ENCODE data around the gene BSDC1. TPM values are rescaled to one million over a fixed set of nuclear protein-coding genes. Genes with fewer than 3 reads are reported as not detected.
A peak's percentile ranks its signal among the peaks of the same experiment; 100 is the strongest.

The BSDC1 gene
- total RNA-seq, 1 donor from 2014 or later: 62.8 TPM

DNA sequence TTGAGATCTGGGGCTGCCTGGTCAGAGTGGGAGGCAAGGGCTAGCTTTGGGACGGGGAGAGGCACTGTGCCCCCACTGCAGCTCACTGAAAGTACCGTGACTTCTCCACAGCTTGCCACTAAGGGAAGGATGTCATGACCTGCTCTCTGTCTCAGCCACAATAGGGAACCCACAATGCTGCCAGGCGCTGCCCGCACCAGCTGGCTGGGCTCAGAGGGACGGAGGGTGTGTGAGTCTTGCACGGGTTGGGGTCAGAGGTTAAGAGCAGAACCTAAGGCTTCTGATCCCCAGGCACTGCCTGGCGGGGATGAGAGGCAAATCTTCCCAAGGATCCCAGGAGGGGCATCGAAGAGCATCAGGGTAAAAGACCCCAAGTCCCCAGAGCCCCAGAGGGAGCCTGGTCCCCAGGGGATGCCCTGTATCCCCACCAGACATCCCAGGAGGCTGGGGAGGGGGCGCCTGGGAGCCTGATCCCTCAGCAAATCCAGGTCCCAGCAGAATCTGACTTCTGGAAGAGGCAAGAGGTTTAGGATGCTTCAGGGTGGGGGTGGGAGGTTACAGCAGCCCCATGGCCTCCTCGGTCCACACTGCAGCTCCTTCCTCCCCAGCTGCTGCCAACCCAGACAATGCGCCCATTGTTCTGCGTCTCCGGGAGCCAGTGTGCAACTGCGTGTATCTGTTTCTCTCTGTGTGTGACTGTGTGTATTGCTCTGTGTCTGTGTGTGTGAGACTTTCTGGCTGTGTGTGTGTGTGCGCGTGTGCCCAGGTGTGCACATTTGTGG is 56.2 kb downstream of the BSDC1 start:
- peak; percentile 73 for DNase-seq (ENCODE audit: low read depth)

DNA sequence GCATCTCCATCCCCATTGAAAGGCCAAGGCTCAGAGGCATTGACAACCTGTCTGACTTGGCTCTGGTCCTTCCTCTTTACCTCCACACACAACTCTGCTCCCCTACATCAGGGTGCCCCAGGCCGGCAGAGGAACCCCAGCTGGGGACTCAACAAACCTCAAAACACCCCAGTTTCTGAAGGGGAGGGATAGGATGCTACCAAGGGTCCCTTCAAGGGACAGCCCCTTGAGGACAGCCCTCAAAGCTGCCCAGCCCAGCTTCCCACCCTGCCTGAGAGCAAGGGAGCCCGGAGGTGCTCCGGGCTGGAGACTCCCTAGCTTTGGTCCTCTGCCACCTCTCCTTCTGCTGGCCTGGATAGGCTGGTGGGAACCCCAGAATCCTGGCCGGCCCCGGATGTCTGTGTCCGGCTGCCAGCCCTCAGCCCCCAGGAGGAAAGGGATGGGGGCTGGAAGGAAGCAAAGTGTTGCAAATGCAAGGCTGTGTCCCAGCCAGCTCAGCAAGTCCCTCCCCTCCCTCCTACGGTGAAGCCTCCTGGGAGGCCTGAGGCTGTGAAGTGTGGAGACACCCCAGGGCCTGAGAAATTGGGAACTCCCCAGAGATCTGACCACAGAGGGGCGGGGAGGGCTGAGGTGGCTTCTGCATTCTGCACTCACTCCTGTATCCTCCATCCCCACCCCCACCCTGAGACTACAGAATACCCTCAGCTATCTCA is 57.1 kb downstream of the BSDC1 start:
- peak; percentile 28 for DNase-seq (ENCODE audit: low read depth)

DNA sequence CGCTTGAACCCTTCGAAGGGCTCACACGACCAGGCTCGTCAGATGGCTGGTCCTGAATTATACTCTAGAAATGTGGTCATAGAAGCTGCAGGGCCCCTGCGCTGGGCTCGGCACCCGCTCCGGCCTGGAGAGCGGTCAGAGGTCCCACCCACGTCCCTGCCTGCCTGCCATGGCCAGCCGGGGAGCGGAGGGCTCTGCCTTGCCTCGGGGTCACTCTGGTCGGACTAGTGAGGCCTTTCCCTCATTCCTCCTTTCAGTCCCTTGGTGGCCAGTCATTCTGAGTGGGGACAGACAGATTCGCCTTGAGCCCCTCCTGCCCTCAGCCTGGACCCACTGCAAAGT is 57.7 kb downstream of the BSDC1 start:
- no peak for DNase-seq (ENCODE audit: low read depth)

DNA sequence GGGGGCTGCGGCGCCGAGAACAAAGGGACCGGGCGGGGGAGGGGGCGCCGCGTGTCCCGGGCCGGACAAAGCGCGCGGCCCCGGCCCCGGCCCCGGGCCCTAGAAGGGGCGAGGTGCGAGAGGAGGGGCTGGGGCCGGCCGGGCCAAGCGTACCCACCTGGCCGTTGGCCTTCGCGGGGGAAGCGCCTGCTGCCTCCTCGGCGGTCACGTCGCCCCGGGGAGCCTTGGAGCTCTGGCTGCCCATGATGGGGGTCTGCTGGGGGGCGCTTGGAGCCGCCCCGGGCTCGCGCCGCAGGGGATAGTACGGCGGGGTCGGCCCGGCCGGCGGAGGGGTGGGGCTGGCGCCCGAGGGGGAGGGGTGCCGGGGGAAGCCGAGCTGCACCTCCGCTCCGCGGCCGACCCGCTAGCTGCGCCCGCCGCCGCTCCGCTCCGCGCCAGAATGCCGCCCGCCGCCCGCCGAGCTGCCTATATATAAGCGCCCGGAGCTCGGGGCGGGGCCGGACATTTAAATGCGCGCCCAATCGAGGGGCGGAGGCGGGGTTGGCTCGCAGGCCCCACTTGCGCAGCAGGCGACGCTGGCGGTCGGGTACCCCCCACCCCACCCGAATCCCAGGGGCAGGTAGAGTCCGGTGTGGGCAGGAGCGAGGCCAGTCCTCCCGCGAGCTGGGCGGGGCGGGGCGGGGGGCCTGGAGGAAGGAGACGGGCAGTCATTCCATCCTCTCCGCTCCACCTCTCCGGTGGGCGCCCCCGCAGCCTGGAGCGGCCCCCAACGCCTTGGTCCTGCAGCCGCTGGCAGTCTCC is 58.3 kb downstream of the BSDC1 start, which contains the start of gene MARCKSL1:
MARCKSL1 (minus strand) TSS at position 444 of the 801 bp plus-strand sequence; CDS start at position 244, 200 bp downstream.
- peak; percentile 74 for DNase-seq (ENCODE audit: low read depth)

DNA sequence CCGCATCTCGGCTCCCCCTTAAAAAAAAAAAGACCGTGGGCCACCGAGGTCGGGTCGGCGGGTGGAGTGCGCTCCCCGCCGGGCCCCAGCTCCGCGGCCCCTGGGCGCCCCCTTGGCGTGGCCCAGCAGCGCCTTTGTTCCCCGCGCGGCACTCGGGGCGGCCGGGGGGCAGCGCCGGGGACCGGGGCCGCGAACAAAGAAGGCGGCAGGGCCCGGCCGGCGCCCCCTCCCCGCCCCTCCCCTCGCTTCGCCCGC is 58.8 kb downstream of the BSDC1 start:
- no peak for DNase-seq (ENCODE audit: low read depth)

DNA sequence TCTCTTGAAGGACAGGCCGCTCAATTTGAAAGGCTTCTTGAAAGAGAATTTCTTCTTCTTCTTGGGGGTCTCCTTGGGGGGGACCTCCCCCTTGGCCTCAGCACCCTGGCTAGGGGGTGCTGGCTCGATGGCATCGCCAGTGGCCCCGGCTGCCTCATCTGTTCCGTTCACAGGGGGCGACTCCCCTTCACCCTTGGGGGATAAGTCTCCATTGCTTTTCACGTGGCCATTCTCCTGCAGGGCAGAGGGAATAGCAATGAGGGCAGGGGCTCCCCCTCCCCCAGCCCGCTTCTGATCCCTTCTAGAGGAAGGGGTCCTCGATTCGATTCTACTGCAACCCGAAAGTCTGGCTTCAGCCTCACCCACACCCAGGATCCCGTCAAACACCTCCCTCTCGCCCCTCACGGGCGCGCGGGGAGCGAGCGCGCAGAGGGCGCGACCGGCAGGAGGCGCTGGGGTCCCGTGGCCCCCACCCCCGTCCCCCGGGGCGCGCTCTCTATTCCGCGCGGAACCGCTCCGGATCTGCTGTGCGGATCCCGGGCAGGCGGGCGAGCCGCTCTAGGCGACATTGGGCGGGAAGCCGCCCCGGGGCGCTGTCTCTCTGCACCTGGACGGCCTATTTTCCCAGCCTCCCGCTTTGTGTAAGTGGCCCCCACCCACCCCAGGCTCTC is 59.2 kb downstream of the BSDC1 start:
- DNase-seq (ENCODE audit: low read depth): peak; percentile 57

DNA sequence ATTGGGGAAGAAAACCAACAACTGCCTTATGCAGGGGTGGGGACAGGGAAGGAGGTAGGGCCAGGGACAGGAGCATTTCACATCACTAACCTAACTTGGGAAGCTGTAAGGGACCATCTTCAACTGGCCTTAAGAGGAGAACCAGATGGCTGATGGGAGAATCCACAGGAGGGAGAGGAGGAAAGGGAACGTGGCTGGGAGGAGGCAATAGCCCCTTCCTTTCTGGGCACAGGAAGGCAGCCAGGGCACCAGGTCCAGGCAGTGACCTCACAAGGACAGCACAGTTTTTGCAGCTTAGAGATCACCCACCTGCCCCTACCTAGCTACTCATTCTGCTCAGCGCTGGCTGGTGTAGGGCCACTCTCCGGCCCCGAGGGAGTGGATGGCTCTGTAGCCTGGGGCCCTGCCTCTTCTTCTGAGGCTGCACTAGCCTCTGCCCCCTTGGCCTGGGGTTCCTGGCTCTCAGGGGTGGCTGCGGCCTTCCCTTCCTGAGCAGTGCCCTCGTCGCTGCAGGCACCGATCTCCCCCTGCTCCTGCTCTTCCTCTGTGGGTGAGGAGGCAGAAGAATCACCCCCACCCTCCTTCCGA is 59.9 kb downstream of the BSDC1 start:
- DNase-seq (ENCODE audit: low read depth): no peak

DNA sequence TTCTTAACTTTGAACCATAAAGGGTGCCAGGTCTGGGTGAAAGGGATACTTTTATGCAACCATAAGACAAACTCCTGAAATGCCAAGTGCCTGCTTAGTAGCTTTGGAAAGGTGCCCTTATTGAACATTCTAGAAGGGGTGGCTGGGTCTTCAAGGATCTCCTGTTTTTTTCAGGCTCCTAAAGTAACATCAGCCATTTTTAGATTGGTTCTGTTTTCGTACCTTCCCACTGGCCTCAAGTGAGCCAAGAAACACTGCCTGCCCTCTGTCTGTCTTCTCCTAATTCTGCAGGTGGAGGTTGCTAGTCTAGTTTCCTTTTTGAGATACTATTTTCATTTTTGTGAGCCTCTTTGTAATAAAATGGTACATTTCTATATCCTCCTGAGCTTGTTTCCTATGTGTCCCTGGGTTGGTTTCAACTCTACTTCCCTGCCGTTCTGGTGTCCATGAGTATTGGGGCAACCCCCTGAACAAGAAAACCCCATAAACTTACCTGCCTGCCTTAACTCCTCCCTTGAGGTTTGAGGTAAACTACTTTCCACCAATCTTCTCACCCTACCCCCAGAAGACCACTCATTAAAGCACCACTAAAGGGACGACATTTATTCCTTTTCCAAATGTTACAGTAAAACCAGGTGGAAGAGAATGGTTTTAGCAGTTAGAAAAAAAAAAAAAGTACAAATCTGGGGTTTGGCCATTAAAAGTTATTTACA is 60.8 kb downstream of the BSDC1 start:
- no peak for DNase-seq (ENCODE audit: low read depth)

DNA sequence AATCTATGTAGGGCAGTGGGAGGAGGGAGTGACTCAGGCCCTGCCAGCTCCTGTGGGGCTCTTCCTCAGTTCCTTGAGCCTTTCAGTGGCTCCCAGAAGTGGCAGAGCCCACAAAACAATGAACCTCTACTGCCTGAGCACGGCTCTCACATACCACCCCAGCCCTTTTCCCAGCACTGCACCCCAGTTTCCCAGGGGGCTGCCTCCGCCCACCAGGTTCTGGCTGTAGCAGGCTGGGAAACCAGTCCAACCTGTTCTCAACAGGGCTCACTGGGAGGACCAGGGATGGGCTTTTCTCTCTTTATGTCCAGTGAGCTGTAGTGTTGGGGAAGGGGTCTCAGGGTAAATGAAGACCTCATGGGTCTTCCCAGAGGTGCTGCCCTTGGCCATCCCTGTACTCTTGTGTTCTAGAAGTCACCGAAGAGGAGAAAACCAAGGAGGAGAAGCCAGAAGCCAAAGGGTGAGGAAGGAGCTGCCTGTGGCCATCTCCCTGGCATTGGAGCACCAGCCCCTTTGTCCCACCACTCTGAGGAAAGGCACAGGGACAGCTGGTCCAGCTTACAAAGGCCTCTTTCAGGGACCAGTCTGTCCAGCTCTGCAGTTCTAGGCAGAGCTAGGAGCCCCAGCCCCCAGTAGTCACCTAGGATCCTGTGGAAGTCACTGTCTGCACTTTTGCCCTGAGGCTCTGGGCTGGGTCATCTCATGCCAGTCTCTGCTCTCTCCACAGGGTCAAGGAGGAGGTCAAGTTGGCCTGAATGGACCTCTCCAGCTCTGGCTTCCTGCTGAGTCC is 61.8 kb downstream of the BSDC1 start:
- DNase-seq (ENCODE audit: low read depth): no peak

DNA sequence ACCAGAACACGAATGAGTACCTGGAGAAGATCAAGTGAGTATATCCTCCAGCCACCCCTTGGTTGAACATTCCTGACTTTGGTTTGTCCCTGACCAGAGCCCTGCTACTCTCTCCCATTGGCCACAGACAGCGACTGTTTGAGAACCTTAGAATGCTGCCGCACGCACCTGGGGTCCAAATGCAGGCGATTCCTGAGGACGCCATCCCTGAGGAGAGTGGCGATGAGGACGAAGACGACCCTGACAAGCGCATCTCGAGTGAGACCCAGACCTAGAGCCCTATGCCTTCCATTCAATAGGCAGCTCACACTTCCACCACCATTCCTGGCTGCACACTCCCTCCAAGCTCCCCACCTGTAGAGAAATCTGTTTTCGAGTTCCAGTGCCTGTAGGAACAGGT is 62.7 kb downstream of the BSDC1 start:
- DNase-seq (ENCODE audit: low read depth): no peak

DNA sequence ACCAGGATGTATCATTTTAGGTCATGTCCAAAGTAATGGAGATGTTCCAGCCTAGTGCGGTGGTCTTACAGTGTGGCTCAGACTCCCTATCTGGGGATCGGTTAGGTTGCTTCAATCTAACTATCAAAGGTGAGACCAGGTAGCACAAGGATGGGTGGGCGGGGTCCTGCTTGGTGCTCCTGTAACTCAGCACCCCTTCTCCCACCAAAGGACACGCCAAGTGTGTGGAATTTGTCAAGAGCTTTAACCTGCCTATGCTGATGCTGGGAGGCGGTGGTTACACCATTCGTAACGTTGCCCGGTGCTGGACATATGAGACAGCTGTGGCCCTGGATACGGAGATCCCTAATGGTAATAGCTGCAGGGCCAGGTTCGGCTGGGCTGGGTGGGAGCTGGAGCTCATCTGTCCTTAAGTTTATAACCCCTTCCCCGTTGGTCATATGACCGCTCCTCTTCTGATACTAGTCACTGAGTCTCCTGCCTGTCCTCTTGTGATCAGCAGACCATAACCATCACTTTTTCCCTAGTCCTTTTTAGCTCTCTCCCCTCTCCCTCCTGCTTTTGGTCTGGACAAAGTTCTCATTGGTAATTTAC is 63.6 kb downstream of the BSDC1 start:
- DNase-seq (ENCODE audit: low read depth): no peak

DNA sequence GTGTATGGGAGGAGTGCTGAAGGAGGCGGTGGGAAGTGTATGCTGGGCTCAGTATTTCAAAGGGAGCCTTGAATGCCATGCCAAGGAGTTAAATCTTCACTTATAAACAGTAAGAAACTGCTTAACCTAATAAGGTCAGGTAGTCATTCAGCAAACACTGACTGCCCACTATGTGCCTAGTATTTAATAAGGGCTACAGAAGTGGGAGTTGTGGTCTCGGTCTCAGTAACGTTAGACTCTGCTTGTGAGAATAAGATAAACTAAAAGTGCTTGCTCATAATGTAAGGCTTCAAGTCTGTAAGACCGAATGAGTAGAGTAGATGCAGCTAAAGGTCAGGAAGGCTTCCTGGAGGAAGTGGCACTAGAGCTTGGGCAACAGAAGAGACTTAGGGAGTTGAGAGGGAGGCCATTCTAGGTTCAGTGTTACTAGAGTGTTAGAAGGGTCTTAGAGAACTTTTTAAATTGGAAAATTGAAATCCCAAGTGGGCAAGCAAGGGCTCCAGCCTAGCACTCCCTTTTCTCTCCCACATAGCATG is 64.2 kb downstream of the BSDC1 start:
- no peak for DNase-seq (ENCODE audit: low read depth)

DNA sequence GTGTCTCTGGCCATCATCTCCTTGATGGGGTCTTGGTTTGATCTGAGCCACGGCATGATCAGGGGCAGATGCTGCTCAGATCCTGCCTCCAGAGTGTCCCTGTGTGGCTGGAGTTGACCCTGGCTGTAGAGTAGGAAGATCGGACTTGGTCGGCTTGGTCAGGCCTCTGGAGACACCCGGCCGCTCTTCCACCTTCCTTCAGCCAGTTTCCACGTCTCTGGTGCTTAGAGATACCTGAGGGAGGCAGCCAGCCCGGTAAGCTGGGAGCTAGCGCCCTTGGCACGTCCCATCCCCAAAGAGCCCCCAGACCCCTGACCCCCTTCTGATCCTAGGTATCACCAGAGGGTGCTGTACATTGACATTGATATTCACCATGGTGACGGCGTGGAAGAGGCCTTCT is 67.0 kb downstream of the BSDC1 start:
- no peak for DNase-seq (ENCODE audit: low read depth)

DNA sequence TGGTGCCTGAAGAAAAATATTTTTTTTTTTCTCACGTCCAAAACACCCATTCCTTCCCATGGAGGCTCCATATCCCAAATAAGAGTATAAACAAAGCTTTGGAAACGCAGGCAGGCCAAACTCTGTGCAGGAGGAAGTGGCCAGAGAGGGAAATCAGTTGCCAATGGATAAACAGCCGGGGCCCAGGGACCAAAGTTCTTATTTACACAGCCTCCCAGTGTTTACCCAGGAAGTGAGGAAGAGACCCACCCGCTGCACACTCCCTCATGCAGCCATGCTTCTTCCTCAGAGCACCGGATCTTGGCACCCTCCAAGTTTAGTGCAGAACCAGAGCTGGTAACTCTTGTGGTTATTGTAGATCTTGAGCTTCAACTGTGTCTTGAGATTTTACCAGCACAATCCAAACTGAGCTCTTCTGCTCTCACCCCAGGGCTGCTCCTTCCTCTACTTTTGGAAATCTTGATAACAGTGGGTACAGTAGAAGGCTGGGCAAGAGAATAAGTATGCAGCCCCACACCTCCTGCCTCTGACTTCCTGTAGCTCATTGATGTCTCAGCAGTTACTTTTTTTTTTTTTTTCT is 72.4 kb downstream of the BSDC1 start:
- no peak for DNase-seq (ENCODE audit: low read depth)

DNA sequence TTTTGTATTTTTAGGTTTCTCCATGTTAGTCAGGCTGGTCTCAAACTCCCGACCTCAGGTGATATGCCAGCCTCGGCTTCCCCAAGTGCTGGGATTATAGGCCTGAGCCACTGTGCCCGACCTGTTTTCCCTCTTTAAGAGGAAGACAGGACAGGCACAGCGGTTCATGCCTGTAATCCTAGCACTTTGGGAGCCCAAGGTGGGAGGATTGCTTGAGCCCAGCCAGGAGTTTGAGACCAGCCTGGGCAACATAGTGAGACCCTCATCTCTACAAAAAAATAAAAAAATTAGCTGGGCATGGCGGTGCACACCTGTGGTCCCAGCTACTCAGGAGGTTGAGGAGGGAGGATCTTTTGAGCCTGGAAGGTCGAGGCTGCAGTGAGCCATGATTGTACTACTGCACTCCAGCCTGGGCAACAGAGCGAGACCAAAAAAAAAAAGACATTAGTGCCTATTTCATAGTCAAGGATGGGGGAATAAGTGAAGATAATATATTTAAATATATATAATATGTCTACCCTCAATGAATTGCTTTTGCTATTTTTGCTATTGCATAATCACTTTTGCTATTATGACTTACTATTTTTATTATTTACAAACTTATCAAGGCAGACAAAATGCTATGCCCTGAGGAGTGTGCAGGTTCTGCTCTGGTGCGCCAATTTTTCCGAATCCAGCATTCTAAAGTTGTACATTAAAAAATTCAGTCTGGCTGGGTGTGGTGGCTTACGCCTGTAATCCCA is 75.9 kb downstream of the BSDC1 start:
- DNase-seq (ENCODE audit: low read depth): no peak

DNA sequence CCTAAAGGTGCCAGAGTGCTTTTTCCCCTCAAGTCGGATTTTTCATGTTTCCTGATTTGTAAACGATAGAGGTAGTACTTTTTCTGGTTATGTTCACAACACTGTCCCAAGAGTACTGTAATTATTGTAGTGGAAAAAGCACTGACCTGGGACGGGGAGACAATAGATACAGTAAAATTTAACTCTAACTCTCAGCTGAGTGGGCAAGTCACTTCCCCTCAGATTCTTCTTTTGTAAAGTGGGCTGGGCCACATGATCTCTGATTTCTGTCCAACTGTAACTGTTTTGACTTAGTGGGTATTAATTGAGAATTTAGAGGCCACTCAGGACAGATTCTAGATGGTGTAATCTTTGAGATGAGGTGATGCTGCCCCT is 77.4 kb downstream of the BSDC1 start:
- no peak for DNase-seq (ENCODE audit: low read depth)
